Inflammatory macrophage treated with lipopolysaccharide for 1 hour (primary cell): ENCODE results near the gene DNMT3A.

ENCODE experiments used
- DNase-seq, 2 donors: peaks; one replicate each; pipeline ENCODE4 v3.0.0-alpha.2; 2020 to 2022

Gene DNMT3A

GRCh38 chr2:25342372-25343186 is 854 bp upstream of the DNMT3A start:
- DNase-seq = peak; percentile 61 to 67

- no peak for DNase-seq
Measured at GRCh38 chr2:25341011-25341727, 556 bp downstream of the DNMT3A start.

- DNase-seq = no peak
Measured at GRCh38 chr2:25340181-25340921, 1.4 kb downstream of the DNMT3A start.

GRCh38 chr2:25339791-25340180 is 1.9 kb downstream of the DNMT3A start:
- no peak for DNase-seq

GRCh38 chr2:25339211-25339674 is 2.5 kb downstream of the DNMT3A start:
- no peak for DNase-seq

GRCh38 chr2:25338401-25338800 is 3.3 kb downstream of the DNMT3A start:
- no peak for DNase-seq

GRCh38 chr2:25337891-25338290 is 3.8 kb downstream of the DNMT3A start:
- DNase-seq = no peak

GRCh38 chr2:25337276-25337675 is 4.4 kb downstream of the DNMT3A start:
- DNase-seq = no peak

GRCh38 chr2:25336383-25336841 is 5.3 kb downstream of the DNMT3A start:
- no peak for DNase-seq

GRCh38 chr2:25335971-25336370 is 5.8 kb downstream of the DNMT3A start:
- DNase-seq = no peak

- no peak for DNase-seq
Measured at GRCh38 chr2:25335204-25335603, 6.5 kb downstream of the DNMT3A start.

GRCh38 chr2:25334482-25334881 is 7.2 kb downstream of the DNMT3A start:
- DNase-seq = no peak

- DNase-seq = no peak
Measured at GRCh38 chr2:25333981-25334380, 7.7 kb downstream of the DNMT3A start.

- DNase-seq = no peak
Measured at GRCh38 chr2:25332571-25332970, 9.2 kb downstream of the DNMT3A start.

GRCh38 chr2:25331686-25332365 is 9.9 kb downstream of the DNMT3A start:
- DNase-seq = peak; percentile 31 to 67

GRCh38 chr2:25330937-25331336 is 10.8 kb downstream of the DNMT3A start:
- no peak for DNase-seq

- DNase-seq = no peak
Measured at GRCh38 chr2:25330273-25330672, 11.5 kb downstream of the DNMT3A start.

GRCh38 chr2:25328152-25329085 is 13.3 kb downstream of the DNMT3A start:
- no peak for DNase-seq

GRCh38 chr2:25326326-25327013 is 15.3 kb downstream of the DNMT3A start:
- no peak for DNase-seq

- no peak for DNase-seq
Measured at GRCh38 chr2:25324905-25325592, 16.7 kb downstream of the DNMT3A start.
